Measurements from ENCODE around the gene TCF7L2. TPM values are rescaled to one million over a fixed set of nuclear protein-coding genes. Genes with fewer than 3 reads are reported as not detected.

The TCF7L2 gene
- total RNA-seq, 4 donors from 2014 or later, result 25.1 to 38.9 (median 26.9) TPM

- Histone ChIP-seq H3K4me3 (peak overlapping the region in 1 of 4 donors; percentile 10), H3K9me3 (no peaks in the 10 kb centered on the region), H3K27ac (peak overlapping the region in 2 of 4 donors; percentile 58 to 68), H3K4me1 (peaks cover 0 to 64% (median 14%) of the 10 kb centered on the region in 4 donors), H3K27me3 (no peaks in the 10 kb centered on the region), H3K36me3 (no peaks in the 10 kb centered on the region)
- WGBS, 2 donors, result 39 to 49% methylated on average over 11 of the region's 11 CpGs
- no peak for DNase-seq (ENCODE audit: low spot score in 2 of 2)
- TF ChIP-seq EP300 (IDR thresholded peaks at IDR 0.05), result no peak
- TF ChIP-seq POLR2A (IDR thresholded peaks at IDR 0.05), result no peak
- no peak for TF ChIP-seq CTCF (IDR thresholded peaks at IDR 0.05)
These were observed 182.6 kb downstream of the TCF7L2 start for GRCh38 chr10:113132591-113133121.

GRCh38 chr10:113133497-113134115 is 183.6 kb downstream of the TCF7L2 start:
- peak overlapping the region in 2 of 4 donors; percentile 9 to 68 for H3K27ac ChIP-seq

GRCh38 chr10:113135025-113135424 is 185.0 kb downstream of the TCF7L2 start:
- peaks cover 0 to 68% (median 17%) of the 10 kb centered on the region in 4 donors for H3K4me1 ChIP-seq
- H3K27ac ChIP-seq, result no peak overlapping the region
- WGBS, 2 donors, result 46 to 47% methylated on average over 9 of the region's 9 CpGs
- H3K9me3 ChIP-seq, result no peaks in the 10 kb centered on the region
- DNase-seq (ENCODE audit: low spot score in 2 of 2), result no peak
- no peaks in the 10 kb centered on the region for H3K27me3 ChIP-seq
- TF ChIP-seq EP300 (IDR thresholded peaks at IDR 0.05) (no peak), POLR2A (IDR thresholded peaks at IDR 0.05) (no peak), CTCF (IDR thresholded peaks at IDR 0.05) (no peak)
- no peaks in the 10 kb centered on the region for H3K36me3 ChIP-seq
- H3K4me3 ChIP-seq, result no peak overlapping the region

More at GRCh38 chr10:113133497-113134115, 183.6 kb downstream of the TCF7L2 start:
- H3K36me3 ChIP-seq, result no peaks in the 10 kb centered on the region
- no peaks in the 10 kb centered on the region for H3K27me3 ChIP-seq
- no peak for TF ChIP-seq EP300 (IDR thresholded peaks at IDR 0.05)
- TF ChIP-seq CTCF (IDR thresholded peaks at IDR 0.05), result no peak
- TF ChIP-seq POLR2A (IDR thresholded peaks at IDR 0.05), result no peak
- H3K9me3 ChIP-seq, result no peaks in the 10 kb centered on the region
- no peak overlapping the region for H3K4me3 ChIP-seq
- H3K4me1 ChIP-seq, result peaks cover 0 to 64% (median 14%) of the 10 kb centered on the region in 4 donors
- WGBS, 2 donors, result 50 to 54% methylated on average over 10 of the region's 10 CpGs
- no peak for DNase-seq (ENCODE audit: low spot score in 2 of 2)

GRCh38 chr10:113137941-113138685 is 188.1 kb downstream of the TCF7L2 start:
- H3K9me3 ChIP-seq, result no peaks in the 10 kb centered on the region
- peaks cover 0 to 22% (median 0%) of the 10 kb centered on the region in 3 donors for H3K36me3 ChIP-seq
- H3K27ac ChIP-seq, result no peak overlapping the region
- peaks cover 0 to 45% (median 8%) of the 10 kb centered on the region in 4 donors for H3K4me1 ChIP-seq
- no peak for DNase-seq (ENCODE audit: low spot score in 2 of 2)
- 96 to 97% methylated on average over 3 of the region's 3 CpGs for WGBS, 2 donors
- H3K27me3 ChIP-seq, result no peaks in the 10 kb centered on the region
- TF ChIP-seq EP300 (IDR thresholded peaks at IDR 0.05) (no peak), POLR2A (IDR thresholded peaks at IDR 0.05) (no peak), CTCF (IDR thresholded peaks at IDR 0.05) (no peak)
- H3K4me3 ChIP-seq, result no peak overlapping the region

Measured in tibial nerve (tissue), 4 donors.